ENCODE data around the gene OR8B8.

Gene OR8B8

GRCh38 chr11:124441519-124441918, 4.0 kb downstream of the OR8B8 start:
- Histone ChIP-seq H4K20me1 (ENCODE audit: insufficient read depth, low read length) (no peaks in the 10 kb centered on the region), H3K27me3 (ENCODE audit: low read depth, low read length) (no peaks in the 10 kb centered on the region), H3K4me3 (ENCODE audit: low read length) (no peak overlapping the region), H3K4me2 (ENCODE audit: low read length) (no peak overlapping the region), H3K9ac (ENCODE audit: low read length) (no peak overlapping the region), H3K36me3 (replicated peaks; ENCODE audit: low read depth, low read length) (no peaks in the 10 kb centered on the region), H3K79me2 (ENCODE audit: low read length) (no peaks in the 10 kb centered on the region), H3K9me3 (ENCODE audit: insufficient read depth, low read length) (no peaks in the 10 kb centered on the region), H3K27ac (ENCODE audit: low read length) (no peak overlapping the region), H2AFZ (ENCODE audit: low read depth, low read length) (no peak overlapping the region), H3K4me1 (ENCODE audit: low read length) (no peaks in the 10 kb centered on the region)
- TF ChIP-seq EZH2phosphoT487 (IDR thresholded peaks at IDR 0.05; ENCODE audit: low read depth) (no peak), CTCF (IDR thresholded peaks at IDR 0.05; ENCODE audit: low read depth, low read length) (no peak)

GRCh38 chr11:124441081-124441480, 4.4 kb downstream of the OR8B8 start:
- H3K4me3 ChIP-seq (ENCODE audit: low read length) = no peak overlapping the region
- no peak overlapping the region for H2AFZ ChIP-seq (ENCODE audit: low read depth, low read length)
- no peak overlapping the region for H3K4me2 ChIP-seq (ENCODE audit: low read length)
- 0 out of 2 replicates have a peak, but pooled peaks cover under 1% of the 10 kb centered on the region for H3K27me3 ChIP-seq (ENCODE audit: low read depth, low read length)
- no peaks in the 10 kb centered on the region for H3K79me2 ChIP-seq (ENCODE audit: low read length)
- H3K9me3 ChIP-seq (ENCODE audit: insufficient read depth, low read length) = no peaks in the 10 kb centered on the region
- H3K4me1 ChIP-seq (ENCODE audit: low read length) = no peaks in the 10 kb centered on the region
- H4K20me1 ChIP-seq (ENCODE audit: insufficient read depth, low read length) = no peaks in the 10 kb centered on the region
- TF ChIP-seq EZH2phosphoT487 (IDR thresholded peaks at IDR 0.05; ENCODE audit: low read depth) (no peak), CTCF (IDR thresholded peaks at IDR 0.05; ENCODE audit: low read depth, low read length) (no peak)
- no peak overlapping the region for H3K27ac ChIP-seq (ENCODE audit: low read length)
- no peaks in the 10 kb centered on the region for H3K36me3 ChIP-seq (replicated peaks; ENCODE audit: low read depth, low read length)
- no peak overlapping the region for H3K9ac ChIP-seq (ENCODE audit: low read length)

GRCh38 chr11:124440608-124441007, 4.9 kb downstream of the OR8B8 start:
- no peaks in the 10 kb centered on the region for H3K9me3 ChIP-seq (ENCODE audit: insufficient read depth, low read length)
- H4K20me1 ChIP-seq (ENCODE audit: insufficient read depth, low read length) = no peaks in the 10 kb centered on the region
- H3K27ac ChIP-seq (ENCODE audit: low read length) = no peak overlapping the region
- H3K4me1 ChIP-seq (ENCODE audit: low read length) = no peaks in the 10 kb centered on the region
- H3K27me3 ChIP-seq (ENCODE audit: low read depth, low read length) = 0 out of 2 replicates have a peak, but pooled peaks cover 5% of the 10 kb centered on the region
- no peak overlapping the region for H3K4me3 ChIP-seq (ENCODE audit: low read length)
- H3K4me2 ChIP-seq (ENCODE audit: low read length) = no peak overlapping the region
- H2AFZ ChIP-seq (ENCODE audit: low read depth, low read length) = no peak overlapping the region
- H3K9ac ChIP-seq (ENCODE audit: low read length) = no peak overlapping the region
- no peaks in the 10 kb centered on the region for H3K36me3 ChIP-seq (replicated peaks; ENCODE audit: low read depth, low read length)
- no peak for TF ChIP-seq EZH2phosphoT487 (IDR thresholded peaks at IDR 0.05; ENCODE audit: low read depth)
- no peak for TF ChIP-seq CTCF (IDR thresholded peaks at IDR 0.05; ENCODE audit: low read depth, low read length)
- no peaks in the 10 kb centered on the region for H3K79me2 ChIP-seq (ENCODE audit: low read length)

GRCh38 chr11:124434699-124435098, 10.8 kb downstream of the OR8B8 start:
- Histone ChIP-seq H4K20me1 (ENCODE audit: insufficient read depth, low read length) (no peaks in the 10 kb centered on the region), H3K9me3 (ENCODE audit: insufficient read depth, low read length) (no peaks in the 10 kb centered on the region), H3K79me2 (ENCODE audit: low read length) (no peaks in the 10 kb centered on the region), H2AFZ (ENCODE audit: low read depth, low read length) (no peak overlapping the region), H3K4me3 (ENCODE audit: low read length) (no peak overlapping the region), H3K27ac (ENCODE audit: low read length) (no peak overlapping the region), H3K4me2 (ENCODE audit: low read length) (no peak overlapping the region), H3K27me3 (ENCODE audit: low read depth, low read length) (0 out of 2 replicates have a peak, but pooled peaks cover 5% of the 10 kb centered on the region), H3K36me3 (replicated peaks; ENCODE audit: low read depth, low read length) (no peaks in the 10 kb centered on the region), H3K9ac (ENCODE audit: low read length) (no peak overlapping the region), H3K4me1 (ENCODE audit: low read length) (no peaks in the 10 kb centered on the region)
- TF ChIP-seq CTCF (IDR thresholded peaks at IDR 0.05; ENCODE audit: low read depth, low read length) (no peak), EZH2phosphoT487 (IDR thresholded peaks at IDR 0.05; ENCODE audit: low read depth) (no peak)
